ENCODE results near the gene TPRN.

TPRN gene

DNA sequence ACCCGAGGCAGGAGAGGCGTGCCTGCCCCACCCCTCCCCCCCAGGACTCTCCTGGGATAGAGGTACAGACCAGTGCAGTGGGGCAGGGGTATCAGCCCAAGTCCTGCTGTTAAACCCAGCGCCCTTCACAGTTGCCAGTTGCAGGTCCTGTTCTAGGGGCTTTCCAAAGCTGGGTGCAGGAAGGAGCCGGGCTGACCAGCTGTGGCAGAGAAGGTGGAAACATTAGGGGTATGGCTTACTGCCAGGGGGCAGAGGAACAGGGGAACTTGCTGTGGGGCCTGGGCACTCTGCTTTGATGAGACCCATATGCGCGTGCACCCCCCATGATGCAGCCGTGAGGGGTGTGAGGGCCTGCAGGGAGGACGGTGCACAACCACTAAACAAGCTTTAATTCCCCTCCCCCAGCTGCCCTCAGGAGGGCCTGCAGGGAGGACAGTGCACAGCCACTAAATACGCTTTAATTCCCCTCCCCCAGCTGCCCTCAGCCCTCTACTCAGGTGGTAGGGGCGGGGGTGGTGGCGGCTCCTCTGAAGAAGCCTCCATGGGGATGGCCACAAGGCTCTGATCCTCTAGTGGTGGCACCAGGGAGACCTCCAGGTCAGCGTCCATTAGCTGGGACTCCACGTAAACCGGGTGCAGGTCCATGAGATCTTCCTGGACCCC lies 29.9 kb downstream of the TPRN start:
- DNase-seq: no peak

DNA sequence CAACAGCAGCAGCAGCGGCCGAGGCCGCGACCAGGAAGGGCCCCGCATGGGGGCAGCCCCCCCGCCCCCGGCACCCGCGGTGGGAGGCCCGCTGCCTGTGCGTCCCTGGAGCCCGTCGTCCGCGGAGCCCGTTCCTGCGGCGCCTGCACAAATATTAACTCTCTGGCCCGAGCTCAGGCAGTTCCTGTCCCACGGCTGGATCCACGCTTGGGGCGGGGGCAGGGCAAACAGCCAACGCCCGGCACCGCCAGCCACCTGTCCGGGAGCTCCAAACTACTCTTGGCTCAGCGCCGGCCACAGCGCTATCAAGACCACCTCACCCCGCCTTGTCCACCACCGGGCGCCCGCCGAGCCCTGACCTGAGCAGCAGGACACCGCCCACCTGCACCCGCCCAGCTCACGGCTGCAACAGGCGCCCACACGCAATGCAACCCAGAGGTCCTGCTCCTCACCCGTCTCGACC lies 30.6 kb downstream of the TPRN start, which contains the start of gene LRRC26:
TSS of gene LRRC26 (minus strand) at position 156 of the 463 bp plus-strand sequence. CDS start at position 48, 108 bp downstream.
- no peak for DNase-seq

DNA sequence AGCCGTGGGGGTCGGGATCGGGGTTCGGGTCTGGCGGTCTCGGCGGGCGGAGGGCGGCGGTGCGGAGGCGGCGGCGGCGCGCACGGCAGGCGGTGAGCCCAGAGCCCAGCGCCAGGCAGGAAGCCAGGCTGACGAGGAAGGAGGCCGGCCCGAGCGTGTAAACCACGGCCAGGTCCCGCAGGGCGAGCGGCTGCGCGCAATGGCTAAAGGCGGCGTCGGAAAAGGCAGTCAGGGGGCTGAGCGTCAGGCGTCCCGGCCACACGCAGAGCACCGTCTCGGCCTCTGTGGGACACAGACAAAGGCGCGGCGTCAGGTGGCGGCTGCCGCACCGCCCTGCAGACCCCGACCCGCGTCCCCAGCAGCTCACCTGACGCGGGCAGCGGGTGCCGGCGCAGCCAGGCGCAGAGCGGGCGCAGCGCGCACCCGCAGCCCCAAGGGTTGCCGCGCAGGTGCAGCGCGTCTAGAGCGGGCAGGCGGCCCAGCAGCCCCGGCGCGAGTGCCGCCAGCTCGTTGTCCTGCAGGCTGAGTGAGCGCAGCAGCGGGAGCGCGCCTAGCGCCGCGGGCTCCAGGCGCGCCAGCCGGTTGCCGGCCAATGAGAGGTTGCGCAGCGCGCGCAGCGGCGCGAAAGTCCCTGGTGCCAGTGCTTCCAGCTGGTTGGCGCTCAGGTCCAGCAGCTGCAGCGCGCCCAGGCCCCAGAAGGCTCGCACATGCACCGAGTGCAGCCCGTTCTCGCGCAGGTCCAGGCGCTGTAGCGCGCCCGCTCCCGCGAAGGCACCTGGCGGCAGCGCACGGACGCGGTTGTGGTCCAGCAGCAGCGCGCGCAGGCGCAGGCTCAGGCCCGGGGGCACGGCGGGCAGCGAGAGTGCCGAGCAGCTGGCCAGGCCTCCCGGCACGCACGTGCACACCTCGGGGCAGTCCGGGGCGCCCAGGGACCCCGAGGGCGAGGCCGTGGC lies 31.4 kb downstream of the TPRN start:
- no peak for DNase-seq

DNA sequence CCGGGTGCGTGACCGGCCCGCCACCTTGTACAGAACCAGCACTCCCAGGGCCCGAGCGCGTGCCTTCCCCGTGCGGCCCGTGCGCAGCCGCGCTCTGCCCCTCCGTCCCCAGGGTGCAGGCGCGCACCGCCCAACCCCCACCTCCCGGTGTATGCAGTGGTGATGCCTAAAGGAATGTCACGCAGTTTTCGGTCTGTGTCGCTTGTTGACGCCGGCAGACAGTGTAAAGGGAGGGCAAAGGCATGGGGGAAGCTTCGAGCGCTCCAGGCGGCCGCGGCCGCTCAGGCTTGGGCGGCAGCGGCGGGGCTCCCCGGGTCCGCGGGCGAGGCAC lies 32.0 kb downstream of the TPRN start:
- no peak for DNase-seq

DNA sequence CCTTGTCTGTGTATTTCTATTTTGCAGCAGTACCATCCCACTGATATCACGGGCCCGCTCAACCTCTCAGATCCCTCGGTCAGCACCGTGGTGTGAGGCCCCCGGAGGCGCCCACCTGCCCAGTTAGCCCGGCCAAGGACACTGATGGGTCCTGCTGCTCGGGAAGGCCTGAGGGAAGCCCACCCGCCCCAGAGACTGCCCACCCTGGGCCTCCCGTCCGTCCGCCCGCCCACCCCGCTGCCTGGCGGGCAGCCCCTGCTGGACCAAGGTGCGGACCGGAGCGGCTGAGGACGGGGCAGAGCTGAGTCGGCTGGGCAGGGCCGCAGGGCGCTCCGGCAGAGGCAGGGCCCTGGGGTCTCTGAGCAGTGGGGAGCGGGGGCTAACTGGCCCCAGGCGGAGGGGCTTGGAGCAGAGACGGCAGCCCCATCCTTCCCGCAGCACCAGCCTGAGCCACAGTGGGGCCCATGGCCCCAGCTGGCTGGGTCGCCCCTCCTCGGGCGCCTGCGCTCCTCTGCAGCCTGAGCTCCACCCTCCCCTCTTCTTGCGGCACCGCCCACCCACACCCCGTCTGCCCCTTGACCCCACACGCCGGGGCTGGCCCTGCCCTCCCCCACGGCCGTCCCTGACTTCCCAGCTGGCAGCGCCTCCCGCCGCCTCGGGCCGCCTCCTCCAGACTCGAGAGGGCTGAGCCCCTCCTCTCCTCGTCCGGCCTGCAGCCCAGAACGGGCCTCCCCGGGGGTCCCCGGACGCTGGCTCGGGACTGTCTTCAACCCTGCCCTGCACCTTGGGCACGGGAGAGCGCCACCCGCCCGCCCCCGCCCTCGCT lies 32.6 kb downstream of the TPRN start:
- DNase-seq: no peak

DNA sequence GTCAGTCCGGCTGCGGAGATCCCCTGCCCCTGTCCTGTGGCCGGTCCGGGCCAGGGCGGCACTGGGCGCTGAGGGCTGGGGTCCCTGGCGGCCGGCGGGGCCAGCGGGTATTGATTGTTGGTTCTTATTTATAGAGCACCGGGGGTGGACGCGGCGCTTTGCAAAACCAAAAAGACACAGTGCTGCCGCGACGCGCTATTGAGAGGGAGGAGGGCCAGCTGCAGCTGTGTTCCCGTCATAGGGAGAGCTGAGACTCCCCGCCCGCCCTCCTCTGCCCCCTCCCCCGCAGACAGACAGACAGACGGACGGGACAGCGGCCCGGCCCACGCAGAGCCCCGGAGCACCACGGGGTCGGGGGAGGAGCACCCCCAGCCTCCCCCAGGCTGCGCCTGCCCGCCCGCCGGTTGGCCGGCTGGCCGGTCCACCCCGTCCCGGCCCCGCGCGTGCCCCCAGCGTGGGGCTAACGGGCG lies 33.2 kb downstream of the TPRN start:
- no peak for DNase-seq

DNA sequence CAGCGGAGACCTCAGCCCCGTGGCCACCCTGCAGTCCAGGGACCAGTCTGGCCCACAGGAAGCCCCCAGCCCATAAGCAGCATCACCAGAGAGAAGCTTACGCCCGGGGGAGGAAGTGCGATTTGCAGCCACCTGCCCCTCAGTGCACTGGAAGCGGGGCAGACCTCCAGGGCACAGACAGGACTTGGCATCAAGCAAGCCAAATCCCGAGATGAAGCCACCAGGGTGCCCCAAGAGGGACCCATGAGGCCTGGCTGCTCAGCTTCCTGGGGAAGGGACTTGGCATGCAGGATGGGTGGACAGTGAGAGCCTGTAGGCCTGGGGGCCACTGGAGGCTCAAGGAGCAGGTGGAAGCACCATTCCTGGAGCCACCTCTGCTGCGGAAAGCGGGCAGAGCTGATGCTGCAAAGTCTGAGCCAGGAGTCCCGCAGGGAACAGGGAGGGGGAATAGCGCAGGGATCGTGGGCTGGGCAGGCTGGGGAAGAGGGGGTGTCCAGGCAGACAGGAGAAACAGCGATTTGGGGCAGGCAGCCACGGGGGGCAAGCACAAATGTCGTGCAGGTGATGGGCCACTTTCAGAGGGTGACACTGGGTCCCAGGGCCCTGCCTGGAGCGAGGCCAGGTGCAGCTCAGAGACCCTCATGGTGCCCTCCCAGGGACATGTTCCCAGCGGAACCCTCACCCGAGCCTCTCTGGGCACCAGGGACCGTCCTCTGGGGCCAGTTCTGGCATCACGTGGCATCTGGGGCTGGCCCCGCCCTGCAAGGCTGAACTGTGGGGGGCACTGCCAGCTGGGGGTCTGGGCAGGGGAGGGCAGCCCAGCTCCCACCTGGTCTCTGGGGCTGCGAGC lies 33.9 kb downstream of the TPRN start:
- DNase-seq: no peak

DNA sequence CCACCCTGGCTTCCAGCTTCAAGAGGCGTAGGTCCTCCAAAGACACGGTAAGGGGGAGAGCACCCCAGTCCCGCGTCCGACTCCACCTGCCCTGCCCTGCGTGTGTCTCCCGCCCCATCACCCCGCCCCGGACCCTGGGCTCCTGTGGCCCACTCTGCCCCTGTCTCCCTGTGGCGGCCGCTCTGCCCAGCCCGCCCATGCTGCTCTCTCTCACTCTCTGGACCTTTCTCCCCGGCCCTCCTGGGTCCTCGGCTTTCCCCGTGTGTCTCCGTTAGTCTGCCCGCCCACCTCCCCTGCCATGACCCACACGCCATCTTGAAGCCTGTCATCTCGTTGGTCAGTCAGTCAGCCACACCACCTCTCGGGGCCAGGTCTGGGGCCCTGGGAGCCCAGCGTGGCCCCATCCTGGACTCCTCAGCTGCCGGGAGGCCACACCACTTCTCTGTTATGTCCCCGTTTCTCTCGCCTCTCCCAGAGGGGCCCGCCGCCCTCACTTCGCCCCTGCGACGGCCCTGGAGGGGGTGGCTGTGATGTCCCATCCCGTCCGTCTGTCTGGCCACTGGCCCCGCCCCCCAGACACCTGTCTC lies 35.2 kb downstream of the TPRN start:
- DNase-seq: no peak

DNA sequence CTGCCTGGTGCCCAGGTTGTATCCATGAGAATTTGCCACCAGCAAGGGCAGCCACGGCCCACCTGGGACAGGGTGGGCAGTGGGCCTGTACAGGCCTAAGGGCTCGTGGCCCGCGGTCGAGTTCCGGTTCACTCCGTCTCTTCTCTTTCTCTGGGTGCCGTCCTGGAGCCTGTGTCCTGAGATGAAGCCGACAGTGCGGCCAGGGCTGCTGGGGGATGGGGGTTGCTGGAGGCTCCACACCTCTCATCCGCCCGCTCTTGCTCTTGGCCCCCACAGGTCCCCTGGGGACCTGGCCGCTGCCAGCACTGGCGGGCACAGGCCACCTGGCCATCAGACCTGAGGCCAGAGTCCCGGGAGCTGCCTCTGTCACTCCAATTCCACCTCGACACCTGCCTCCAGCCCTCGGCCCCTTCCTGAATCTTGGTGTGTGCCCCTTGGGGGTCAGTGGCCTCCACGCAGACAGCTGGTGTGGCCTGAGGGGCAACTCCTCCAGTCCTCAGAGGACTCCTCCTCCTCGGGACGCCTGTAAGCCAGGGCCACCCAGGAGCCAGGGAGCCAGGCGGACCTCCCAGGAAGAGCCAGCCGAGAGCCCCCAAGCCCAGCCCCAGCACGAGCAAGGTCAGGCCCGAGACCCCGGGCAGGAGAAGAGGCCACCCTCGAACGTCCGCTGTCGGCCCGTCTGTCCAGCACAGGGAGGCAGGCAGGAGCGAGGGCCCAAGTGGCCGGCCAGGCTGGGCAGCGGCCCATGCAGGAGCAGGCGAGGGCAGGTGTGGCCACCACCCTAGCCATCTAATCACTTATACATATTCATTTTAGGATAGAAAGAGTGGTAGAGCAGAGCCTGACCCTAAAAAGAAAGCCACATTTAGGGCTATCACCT lies 35.9 kb downstream of the TPRN start:
- DNase-seq: no peak

DNA sequence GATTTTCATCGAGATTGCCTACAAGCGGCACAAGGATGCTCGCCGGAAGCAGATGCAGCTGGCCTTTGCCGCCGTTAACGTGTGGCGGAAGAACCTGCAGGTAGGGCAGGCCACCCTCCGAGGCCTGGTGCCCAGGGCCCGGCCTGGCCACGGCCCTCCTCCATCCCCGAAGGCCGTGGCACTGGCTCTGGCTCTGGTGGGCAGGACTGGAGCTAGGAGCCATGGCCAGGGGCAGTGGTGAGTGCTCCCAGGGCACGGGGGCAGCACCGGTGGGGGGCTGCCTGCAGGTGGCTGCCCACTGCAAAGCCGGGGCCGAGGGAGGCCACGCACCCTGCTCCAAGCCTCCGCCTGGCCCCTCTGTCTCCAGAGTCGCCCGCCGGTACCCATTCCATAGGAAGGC lies 36.7 kb downstream of the TPRN start:
- DNase-seq: no peak

DNA sequence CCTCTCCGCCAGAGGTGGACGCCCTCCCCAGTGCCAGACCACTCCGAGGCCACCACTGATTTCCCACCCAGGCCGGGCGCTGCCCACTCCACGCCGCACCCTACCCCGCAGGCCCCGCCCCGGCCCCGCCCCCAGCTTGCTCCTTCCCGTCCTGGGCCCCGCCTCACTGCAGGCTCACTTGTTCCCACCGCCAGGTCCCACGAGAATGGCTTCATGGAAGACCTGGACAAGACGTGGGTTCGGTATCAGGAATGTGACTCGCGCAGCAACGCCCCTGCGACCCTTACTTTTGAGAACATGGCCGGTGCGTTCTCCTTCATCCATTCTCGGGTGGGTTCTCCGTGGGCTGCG lies 37.2 kb downstream of the TPRN start:
- no peak for DNase-seq

DNA sequence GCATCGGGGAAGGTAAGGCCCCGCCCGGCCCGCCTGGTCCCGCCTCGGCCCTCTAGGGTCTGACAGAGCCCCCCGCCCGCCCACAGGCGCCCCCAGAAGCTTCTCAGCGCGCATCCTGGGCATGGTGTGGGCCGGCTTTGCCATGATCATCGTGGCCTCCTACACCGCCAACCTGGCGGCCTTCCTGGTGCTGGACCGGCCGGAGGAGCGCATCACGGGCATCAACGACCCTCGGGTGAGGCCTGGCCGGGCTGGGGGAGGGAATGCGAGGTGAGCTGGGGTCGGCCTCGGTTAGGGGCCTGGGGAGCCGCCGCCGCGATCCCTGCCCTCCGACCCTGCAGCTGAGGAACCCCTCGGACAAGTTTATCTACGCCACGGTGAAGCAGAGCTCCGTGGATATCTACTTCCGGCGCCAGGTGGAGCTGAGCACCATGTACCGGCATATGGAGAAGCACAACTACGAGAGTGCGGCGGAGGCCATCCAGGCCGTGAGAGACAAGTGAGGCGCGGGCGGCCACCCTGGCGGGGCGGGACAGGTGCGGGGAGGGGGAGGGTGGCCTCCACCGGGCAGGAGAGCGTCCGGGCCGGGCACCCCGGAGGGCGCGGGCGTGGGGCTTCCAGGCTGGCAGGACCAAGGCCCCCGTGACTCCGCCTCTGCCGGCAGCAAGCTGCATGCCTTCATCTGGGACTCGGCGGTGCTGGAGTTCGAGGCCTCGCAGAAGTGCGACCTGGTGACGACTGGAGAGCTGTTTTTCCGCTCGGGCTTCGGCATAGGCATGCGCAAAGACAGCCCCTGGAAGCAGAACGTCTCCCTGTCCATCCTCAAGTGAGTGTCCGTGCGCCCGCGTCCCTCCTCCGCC lies 37.8 kb downstream of the TPRN start:
- DNase-seq: no peak

DNA sequence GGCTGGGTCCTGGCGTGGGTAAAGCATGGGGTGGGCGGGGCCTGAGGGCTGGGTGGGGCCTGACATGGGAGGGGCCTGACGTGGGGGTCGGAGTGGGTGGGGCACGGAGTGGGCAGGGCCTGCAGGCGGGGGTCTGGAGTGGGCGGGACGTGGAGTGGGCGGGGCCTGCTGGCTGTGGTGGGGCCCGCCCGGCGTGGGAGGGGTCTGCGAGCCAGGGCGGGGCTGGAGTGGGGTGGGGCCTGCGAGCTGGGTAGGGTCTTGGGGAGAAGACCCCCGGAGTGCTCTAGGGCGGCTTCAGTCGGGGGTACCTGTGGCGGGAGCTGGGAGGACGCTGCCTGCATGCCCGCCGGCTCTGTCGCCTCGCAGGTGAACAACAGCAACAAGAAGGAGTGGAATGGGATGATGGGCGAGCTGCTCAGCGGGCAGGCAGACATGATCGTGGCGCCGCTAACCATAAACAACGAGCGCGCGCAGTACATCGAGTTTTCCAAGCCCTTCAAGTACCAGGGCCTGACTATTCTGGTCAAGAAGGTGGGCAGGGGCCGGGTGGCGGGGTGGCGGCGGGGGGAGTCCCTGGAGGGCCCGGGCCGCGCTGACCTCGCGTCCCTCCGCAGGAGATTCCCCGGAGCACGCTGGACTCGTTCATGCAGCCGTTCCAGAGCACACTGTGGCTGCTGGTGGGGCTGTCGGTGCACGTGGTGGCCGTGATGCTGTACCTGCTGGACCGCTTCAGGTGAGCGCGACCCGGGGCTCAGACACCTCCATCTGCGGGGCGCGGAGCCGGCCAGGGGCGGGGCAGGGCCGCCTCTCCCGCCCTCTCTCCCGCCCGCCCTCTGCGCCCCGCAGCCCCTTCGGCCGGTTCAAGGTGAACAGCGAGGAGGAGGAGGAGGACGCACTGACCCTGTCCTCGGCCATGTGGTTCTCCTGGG lies 38.7 kb downstream of the TPRN start:
- no peak for DNase-seq

DNA sequence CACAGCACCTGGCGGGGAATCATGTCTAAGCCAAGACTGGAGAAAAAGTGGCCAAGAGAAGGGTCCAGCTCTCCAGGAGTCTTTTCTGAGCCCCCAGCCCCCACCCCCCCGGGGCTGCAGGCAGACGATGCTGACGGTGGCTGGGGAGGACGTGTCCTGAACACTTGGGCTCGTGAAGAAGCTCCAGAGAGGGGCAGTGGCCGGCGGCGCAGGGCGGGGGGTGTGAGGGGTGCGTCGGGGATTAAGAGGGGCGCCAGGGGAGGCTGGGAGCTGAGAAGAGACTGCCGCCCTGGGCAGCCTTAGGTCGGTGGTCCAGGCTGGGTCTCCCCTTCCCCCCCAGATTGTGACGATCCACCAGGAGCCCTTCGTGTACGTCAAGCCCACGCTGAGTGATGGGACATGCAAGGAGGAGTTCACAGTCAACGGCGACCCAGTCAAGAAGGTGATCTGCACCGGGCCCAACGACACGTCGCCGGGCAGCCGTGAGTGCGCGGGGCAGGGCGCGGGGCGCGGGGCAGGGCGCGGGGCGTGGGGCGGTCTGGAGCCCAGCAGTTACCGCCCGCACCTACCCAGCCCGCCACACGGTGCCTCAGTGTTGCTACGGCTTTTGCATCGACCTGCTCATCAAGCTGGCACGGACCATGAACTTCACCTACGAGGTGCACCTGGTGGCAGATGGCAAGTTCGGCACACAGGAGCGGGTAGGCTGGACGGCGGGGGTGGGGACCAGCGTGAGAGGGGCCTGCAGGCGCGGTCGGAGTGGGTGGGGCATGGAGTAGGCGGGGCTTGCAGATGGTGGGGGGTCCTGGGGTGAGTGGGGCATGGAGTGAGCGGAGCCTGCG lies 39.6 kb downstream of the TPRN start:
- no peak for DNase-seq

DNA sequence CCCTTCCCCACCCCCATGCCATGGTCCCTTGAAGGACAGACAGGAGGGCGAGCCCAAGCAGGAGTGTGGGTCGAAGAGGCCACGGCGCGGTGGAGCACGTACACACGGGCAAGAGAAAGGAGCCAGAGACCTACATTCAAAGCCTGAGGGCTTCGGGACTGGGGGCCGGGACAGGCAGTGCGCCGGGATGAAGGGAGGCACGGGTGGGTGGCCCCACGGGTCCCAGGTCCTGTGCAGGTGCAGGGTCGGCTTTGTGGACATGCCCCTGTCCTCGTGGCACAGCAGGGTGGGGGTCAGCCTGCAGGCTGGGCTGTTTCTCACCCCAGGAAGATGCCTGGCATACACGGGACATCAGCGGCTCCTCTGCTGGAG lies 40.5 kb downstream of the TPRN start:
- no peak for DNase-seq

DNA sequence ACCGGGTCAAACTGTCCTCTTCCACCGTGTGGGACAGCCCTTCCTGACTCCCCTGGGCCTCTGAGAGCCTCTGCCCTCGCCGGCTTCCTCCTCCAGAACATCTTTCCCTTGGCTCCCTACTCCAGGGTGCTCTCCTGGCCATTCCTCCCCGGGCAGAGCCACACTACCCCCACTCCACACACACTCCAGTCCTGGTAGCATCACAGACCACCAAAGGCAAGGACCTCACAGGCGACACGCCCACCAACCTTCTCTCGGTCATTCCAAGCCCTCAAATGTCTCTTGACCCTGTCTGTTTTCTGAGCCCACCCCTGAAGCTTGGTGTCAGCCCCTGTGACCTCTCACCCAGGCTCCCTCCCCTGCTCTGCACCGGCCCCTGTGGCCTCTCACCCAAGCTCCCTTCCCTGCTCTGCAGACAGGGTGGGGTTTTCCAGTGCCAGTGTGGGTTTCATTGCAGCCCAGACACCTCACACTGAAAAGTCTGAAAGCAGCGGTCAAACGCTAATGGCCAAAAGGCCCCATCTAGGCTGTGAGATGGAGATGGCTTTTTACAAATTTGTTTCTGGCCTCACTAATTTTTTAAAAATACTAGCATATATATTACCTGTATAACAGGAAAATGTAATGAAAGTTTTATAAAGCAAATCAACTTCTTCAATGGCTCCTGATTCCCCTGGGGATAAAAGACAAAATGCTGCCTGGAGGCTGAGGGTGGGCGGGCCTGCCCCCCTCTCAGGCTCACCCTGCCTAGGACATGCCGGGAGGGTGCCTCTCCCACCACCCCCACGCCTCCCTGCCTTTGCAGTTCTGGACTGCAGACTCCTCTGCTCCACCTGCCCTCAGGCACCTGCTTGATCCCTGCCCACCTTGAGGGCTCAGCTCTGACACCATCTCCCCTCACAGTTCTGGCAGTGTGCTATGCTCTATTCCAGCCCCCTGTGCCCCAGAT lies 41.2 kb downstream of the TPRN start:
- no peak for DNase-seq

Measured in T-helper 1 cell (primary cell).